ENCODE results near the gene IPO4. TPM values are rescaled to one million over a fixed set of nuclear protein-coding genes. Genes with fewer than 3 reads are reported as not detected.

Gene IPO4
- total RNA-seq, 2 experiments from 2014 or later = 36.6 to 37.9 TPM

GRCh38 chr14:24159777-24160498, 28.7 kb downstream of the IPO4 start:
- Histone ChIP-seq H3K9me3 (ENCODE audit: control insufficient read depth in 1 of 2, insufficient read depth in 1 of 2, low read length in 2 of 2) (no peaks in the 10 kb centered on the region), H3K4me3 (ENCODE audit: low read length) (no peak overlapping the region), H3K27ac (ENCODE audit: low read depth in 1 of 2, low read length in 2 of 2) (peak overlapping the region; percentile 97 to 98), H3K36me3 (ENCODE audit: insufficient read depth, low read length) (peaks cover 74% of the 10 kb centered on the region), H3K27me3 (ENCODE audit: control insufficient read depth in 1 of 2, insufficient read depth in 2 of 2, low read length in 2 of 2) (no peaks in the 10 kb centered on the region), H3K4me1 (ENCODE audit: insufficient read depth, low read length) (peaks cover 43% of the 10 kb centered on the region)
- ATAC-seq (ENCODE audit: poor library complexity) (no peak), DNase-seq (no peak)
- no peaks in the 10 kb centered on the region for H3K9me3 Mint-ChIP-seq
- ChIA-PET POLR2A (interaction anchor here (0.6 to 5.0 kb wide), 14 partner anchors 11 to 271 kb away, joined by 3 to 154 read pairs (median 44); partner anchors contain the start of genes CHMP4A, DCAF11, EMC9 and IPO4), CTCF (interaction anchor here (0.7 to 3.1 kb wide), 12 partner anchors 10 to 277 kb away, joined by 3 to 32 read pairs (median 10); partner anchors contain the start of genes DCAF11, EMC9, IPO4 and NRL)
- peaks cover 50% of the 10 kb centered on the region for H3K4me1 Mint-ChIP-seq (ENCODE audit: low read depth)
- TF ChIP-seq CTCF (IDR thresholded peaks at IDR 0.05) = no peak
- H3K4me3 Mint-ChIP-seq = peak overlapping the region; percentile 37
- no peaks in the 10 kb centered on the region for H3K27me3 Mint-ChIP-seq
- H3K27ac Mint-ChIP-seq = peak overlapping the region; percentile 98
- peaks cover 87% of the 10 kb centered on the region for H3K36me3 Mint-ChIP-seq (ENCODE audit: low read depth)
- intact Hi-C loops (cut with DNase I, micrococcal nuclease) = loop anchor here (1.0 to 5.0 kb wide), 5 partner anchors 12 to 148 kb away; partner anchors contain the start of genes CHMP4A (in 1 of the 2), DCAF11 (in 1 of the 2), NRL (in 1 of the 2) and PSME1 (in 1 of the 2)

- Mint-ChIP-seq H3K36me3 (ENCODE audit: low read depth) (peaks cover 79% of the 10 kb centered on the region), H3K4me1 (ENCODE audit: low read depth) (peaks cover 27% of the 10 kb centered on the region), H3K27me3 (no peaks in the 10 kb centered on the region), H3K27ac (peak overlapping the region; percentile 13), H3K9me3 (no peaks in the 10 kb centered on the region), H3K4me3 (no peak overlapping the region)
- H3K27ac ChIP-seq (ENCODE audit: low read depth in 1 of 2, low read length in 2 of 2) = no peak overlapping the region
- H3K4me1 ChIP-seq (ENCODE audit: insufficient read depth, low read length) = peaks cover 17% of the 10 kb centered on the region
- ATAC-seq (ENCODE audit: poor library complexity) (no peak), DNase-seq (no peak)
- no peak overlapping the region for H3K4me3 ChIP-seq (ENCODE audit: low read length)
- H3K9me3 ChIP-seq (ENCODE audit: control insufficient read depth in 1 of 2, insufficient read depth in 1 of 2, low read length in 2 of 2) = no peaks in the 10 kb centered on the region
- POLR2A ChIA-PET = interaction anchor here (1.6 to 2.8 kb wide), 2 partner anchors 10 to 43 kb away, joined by 7 to 16 read pairs; partner anchors contain the start of genes DCAF11, NRL, PSME2 and RNF31
- TF ChIP-seq CTCF (IDR thresholded peaks at IDR 0.05) = no peak
- CTCF ChIA-PET = no interaction called here
- intact Hi-C loops (cut with DNase I, micrococcal nuclease) = no loop called here
- no peaks in the 10 kb centered on the region for H3K27me3 ChIP-seq (ENCODE audit: control insufficient read depth in 1 of 2, insufficient read depth in 2 of 2, low read length in 2 of 2)
- peaks cover 59% of the 10 kb centered on the region for H3K36me3 ChIP-seq (ENCODE audit: insufficient read depth, low read length)
Measured at GRCh38 chr14:24157331-24157730, 31.3 kb downstream of the IPO4 start.

GRCh38 chr14:24156840-24157239, 31.8 kb downstream of the IPO4 start:
- TF ChIP-seq CTCF (IDR thresholded peaks at IDR 0.05) = no peak
- H3K27ac Mint-ChIP-seq = peak overlapping the region; percentile 13
- H3K36me3 Mint-ChIP-seq (ENCODE audit: low read depth) = peaks cover 79% of the 10 kb centered on the region
- H3K9me3 Mint-ChIP-seq = no peaks in the 10 kb centered on the region
- no peaks in the 10 kb centered on the region for H3K27me3 Mint-ChIP-seq
- H3K36me3 ChIP-seq (ENCODE audit: insufficient read depth, low read length) = peaks cover 63% of the 10 kb centered on the region
- intact Hi-C loops (cut with DNase I, micrococcal nuclease) = no loop called here
- H3K27ac ChIP-seq (ENCODE audit: low read depth in 1 of 2, low read length in 2 of 2) = no peak overlapping the region
- no peaks in the 10 kb centered on the region for H3K27me3 ChIP-seq (ENCODE audit: control insufficient read depth in 1 of 2, insufficient read depth in 2 of 2, low read length in 2 of 2)
- peaks cover 12% of the 10 kb centered on the region for H3K4me1 ChIP-seq (ENCODE audit: insufficient read depth, low read length)
- POLR2A ChIA-PET = interaction anchor here (1.6 to 2.8 kb wide), 2 partner anchors 10 to 43 kb away, joined by 7 to 16 read pairs; partner anchors contain the start of genes DCAF11, NRL, PSME2 and RNF31
- H3K4me3 Mint-ChIP-seq = no peak overlapping the region
- H3K9me3 ChIP-seq (ENCODE audit: control insufficient read depth in 1 of 2, insufficient read depth in 1 of 2, low read length in 2 of 2) = no peaks in the 10 kb centered on the region
- peaks cover 22% of the 10 kb centered on the region for H3K4me1 Mint-ChIP-seq (ENCODE audit: low read depth)
- no peak for ATAC-seq (ENCODE audit: poor library complexity)
- H3K4me3 ChIP-seq (ENCODE audit: low read length) = no peak overlapping the region
- CTCF ChIA-PET = no interaction called here
- DNase-seq = no peak
